ENCODE results near the gene SKA3.
"Not testable (repeated sequence)": the region's sequence is repeated elsewhere in the genome, so short reads cannot be mapped to it uniquely, and the experiment has no call there.

SKA3 gene

DNA sequence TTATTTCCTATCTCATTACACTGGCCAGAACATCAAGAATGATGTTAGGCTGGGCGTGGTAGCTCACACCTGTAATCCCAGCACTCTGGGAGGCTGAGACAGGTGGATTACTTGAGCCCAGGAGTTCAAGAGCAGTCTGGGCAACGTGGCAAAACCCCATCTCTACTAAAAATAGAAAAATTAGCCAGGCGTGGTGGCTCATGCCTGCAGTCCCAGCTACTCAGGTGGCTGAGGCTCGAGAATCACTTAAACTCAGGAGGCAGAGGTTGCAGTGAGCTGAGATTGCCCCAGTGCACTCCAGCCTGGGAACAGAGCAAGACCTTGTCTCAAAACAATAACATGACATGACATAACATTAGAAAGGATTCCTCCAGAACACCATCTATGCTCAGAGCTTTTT lies 10.7 kb downstream of the SKA3 start:
- not testable (repeated sequence) for DNase-seq (ENCODE audit: low read depth)

DNA sequence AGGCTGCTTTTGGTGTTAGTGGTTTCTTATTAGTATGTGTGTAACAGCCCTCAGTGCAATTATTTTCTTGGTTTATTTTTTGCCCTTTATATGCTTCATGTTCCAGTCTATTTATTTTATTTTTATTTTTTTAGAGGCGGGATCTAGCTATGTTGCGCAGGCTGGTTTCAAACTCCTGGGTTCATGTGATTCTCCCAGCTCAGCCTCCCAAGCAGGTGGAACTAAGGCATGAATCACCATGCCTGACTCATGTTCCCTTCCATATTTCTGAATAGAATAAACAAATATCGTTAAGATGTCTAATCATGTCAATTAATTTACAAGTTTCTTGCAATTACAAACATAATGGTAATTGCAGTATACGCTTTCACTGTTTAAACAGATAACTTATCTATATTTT lies 11.7 kb downstream of the SKA3 start:
- no peak for DNase-seq (ENCODE audit: low read depth)

DNA sequence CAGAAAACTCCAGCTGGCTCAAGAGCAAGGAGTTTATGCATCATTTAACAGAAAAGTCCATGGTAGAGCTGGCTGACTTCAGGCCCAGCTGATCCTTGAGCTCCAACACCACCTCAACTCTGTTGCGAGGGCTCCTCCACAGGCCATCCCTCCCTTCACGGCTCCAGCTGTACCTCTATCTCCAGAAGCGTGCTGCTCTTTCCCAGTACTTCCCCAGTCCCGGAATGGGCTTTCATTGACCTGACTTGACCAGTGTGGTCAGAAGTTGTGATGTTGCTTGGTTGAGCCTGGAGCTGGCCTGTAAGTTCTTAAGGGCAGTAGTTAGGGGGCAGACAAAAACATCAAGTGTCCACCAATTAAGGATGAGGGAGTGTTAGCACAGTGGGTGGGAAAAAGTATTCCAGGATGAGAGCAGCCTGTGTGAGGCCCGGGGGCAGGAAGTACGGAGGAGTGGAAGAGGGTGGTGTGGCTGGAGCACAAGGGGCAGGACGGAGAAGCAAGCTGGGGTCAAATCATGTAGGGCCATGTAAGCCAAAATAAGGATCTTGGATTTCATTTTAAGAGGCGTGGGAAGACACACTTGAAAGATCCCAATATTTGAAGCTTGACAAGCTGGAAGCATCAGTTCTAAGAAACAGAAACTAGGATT lies 24.0 kb downstream of the SKA3 start:
- no peak for DNase-seq (ENCODE audit: low read depth)

DNA sequence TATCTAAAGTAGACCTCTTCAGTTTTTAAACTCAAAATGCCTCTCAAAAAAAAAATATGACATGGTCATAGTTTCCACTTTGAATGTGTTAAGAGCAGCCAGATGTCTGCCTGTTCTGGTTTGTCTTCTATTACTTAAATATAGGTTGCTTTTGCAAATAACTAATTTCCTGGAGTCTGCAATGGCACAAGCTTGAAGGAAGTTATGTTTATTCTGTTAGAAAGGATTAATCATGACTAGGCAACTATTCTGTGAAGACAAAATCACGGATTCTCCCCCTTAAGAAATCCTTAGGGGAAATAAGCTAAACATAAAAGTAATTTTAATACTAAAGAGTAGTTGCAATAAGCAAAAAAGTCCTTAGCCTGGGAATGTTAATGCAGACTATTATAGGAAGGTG lies 26.3 kb downstream of the SKA3 start:
- no peak for DNase-seq (ENCODE audit: low read depth)

DNA sequence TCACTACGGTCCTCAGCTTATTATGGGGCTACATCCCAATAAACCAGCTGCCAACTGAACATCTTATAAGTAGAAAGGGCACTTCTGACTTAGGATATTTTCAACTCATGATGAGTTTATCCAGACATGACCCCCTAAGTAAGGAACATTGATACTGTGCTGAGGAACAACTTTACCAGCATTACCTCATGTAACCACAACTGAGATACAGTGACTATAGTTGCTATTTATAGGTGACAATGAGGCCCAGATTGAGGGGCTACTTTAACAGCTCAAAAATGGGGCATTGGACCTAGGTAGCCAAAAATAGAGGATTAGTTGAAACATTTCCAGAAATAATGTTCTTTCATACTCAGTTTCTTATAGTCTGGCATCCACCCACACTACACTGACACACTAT lies 26.8 kb downstream of the SKA3 start:
- DNase-seq (ENCODE audit: low read depth) = no peak

DNA sequence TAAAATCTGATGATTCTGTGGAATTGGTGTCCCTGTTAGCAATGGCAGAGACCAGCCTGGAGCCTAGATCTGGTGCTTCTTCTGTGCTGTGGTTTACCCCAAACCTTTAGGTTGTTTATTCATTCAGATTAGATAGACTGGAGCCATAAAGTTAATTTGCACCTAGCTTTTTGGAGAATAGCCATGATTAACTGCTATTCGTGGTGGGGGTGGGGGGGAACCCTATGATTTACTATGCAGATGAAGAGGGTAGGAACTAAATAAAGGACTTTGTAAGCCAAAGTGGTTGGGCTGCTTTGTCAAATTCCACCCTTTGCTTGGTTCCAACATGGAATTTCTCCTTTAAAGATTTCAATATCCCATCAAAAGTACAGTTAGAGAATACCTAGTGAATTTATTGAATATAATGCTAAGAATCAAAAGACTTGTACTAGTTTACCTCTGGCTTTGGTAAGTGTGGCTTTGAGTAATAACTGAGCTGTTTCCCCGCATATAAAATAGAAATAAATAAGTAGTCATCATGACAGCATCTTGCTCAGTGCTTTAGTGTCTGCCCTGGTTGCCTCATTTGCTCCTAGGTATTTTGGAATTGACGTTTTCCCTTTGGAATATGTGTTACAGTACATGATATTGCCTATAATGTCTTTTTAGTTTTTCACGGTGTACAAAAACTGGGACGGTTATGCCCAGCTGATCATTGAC lies 27.6 kb downstream of the SKA3 start:
- DNase-seq (ENCODE audit: low read depth) = no peak

DNA sequence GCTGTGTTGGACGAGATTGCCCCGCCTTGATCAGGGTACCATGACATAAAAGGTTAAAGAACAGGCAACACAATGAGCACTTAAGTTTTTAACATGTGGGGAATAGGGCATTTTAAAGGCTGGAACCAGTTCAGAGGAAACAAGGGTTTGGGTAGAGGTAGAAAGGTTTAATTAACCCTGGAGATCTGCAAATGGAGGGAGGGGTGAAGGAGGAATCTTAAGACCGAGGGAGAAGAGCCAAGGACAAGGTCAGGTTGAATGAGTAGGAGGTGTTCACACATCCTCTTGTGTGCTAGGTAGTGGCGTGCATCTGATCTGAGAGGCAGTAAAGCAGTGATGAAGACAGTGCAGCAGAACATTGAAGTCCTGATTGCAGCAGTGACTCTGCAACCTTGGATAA lies 28.5 kb downstream of the SKA3 start:
- no peak for DNase-seq (ENCODE audit: low read depth)

DNA sequence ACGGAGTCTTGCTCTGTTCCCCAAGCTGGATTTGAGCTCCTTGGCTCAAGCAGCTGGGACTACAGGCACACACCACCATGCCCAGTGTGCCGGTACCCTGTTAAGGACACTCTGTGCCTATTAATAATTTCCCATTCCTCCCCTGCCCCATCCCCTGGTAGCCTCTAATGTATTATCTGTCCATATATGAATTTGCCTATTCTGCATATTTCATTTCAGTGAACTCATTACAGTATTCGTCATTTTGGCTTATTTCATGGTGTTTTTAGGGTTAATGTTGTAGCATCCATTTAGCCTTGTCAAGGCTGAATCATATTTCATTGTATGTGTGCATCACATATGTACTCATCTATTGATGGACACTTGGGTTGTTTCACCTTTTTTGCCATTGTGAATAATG lies 33.6 kb downstream of the SKA3 start:
- no peak for DNase-seq (ENCODE audit: low read depth)

DNA sequence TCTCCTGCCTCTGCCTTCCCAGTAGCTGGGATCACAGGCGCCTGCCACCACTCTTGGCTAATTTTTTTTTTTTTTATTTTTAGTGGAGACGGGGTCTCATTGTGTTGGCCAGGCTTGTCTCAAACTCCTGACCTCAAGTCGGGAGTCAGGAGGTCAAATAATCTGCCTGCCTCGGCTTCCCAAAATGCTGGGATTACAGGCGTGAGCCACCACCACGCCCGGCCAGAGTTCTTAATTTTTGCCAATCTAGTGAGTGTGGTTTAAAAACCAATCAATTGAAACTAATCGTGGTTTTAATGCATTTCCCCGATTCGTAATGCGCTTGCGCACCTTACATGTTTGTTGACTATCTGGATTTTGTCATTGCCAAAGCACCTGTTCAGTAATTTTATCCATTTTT lies 37.0 kb downstream of the SKA3 start:
- DNase-seq (ENCODE audit: low read depth) = no peak

DNA sequence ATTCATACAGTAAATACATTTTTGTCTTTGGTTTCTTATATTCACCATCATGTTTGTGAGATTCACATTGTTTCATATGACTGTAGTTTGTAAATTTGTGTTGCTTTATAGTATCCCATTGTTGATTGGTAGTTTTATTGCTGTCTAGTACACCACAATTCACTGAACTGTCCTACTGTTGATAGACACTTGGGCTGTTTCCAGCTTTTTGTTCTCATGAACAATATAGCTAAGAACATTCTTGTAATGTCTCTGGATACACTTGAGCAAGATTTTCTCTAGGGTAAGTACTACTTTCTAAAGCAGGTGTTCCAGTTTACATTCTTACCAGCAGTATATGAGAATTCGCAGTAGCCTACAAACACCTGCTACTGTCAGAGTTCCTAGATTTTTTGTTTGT lies 37.8 kb downstream of the SKA3 start:
- no peak for DNase-seq (ENCODE audit: low read depth)

DNA sequence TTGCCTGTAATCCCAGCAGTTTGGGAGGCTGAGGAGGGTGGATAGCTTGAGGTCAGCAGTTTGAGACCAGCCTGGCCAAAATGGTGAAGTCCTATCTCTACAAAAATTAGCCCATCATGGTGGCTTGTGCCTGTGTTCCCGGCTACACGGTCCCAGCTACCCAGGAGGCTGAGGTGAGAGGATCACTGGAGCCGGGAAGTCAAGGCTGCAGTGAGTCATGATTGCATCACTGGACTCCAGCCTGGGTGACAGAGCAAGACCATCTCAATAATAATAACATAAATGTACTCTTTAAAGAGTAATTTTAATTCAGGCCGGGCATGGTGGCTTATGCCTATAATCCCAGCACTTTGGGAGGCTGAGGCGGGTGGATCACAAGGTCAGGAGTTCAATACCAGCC lies 38.7 kb downstream of the SKA3 start:
- DNase-seq (ENCODE audit: low read depth) = no peak

DNA sequence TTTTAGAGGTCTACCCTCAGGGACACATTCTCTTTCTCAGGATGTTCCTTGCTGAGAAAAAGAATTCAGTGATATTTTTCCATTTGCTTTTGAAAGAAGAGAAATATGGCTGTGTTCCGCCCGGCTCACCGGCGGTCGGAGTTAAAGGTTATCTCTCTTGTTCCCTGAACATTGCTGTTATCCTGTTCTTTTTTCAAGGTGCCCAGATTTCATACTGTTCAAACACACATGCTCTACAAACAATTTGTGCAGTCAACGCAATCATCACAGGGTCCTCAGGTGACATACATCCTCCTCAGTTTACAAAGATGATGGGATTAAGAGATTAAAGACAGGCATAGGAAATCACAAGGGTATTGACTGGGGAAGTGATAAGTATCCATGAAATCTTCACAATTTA lies 40.5 kb downstream of the SKA3 start:
- DNase-seq (ENCODE audit: low read depth) = not testable (repeated sequence)

DNA sequence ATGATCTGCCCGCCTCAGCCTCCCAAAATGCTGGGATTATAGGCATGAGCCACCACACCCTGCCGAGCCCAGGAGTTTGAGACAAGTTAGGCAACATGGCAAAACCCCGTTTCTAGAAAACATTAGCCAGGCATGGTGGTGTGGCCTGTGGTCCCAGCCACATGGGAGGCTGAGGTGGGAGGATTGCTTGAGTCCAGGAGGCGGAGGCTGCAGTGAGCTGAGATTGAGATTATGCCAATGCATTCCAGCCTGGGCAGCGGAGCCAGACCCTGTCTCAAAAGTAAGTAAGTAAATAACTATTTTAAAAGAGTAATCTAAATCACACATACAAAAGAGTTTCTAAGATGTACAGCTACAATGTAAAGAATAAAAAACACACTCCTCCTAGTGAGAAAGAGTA lies 41.9 kb downstream of the SKA3 start:
- DNase-seq (ENCODE audit: low read depth) = no peak

DNA sequence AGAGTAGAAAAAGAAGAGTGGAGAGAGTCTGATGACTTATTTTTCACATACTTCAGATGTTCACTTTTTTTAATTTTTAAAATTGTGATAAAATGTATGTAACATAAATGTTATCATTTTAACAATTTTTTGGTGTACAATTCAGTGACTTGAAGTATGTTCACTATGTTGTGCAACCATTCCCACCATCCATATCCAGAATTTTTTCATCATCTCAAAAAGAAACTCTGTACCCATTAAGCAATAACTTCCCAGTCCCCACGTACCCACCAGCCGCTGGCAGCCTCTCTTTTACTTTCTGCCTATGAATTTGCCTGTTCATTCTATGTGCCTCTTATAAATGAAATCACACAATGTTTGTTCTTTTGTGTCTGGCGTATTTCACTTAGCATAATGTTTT lies 43.3 kb downstream of the SKA3 start:
- DNase-seq (ENCODE audit: low read depth) = no peak

DNA sequence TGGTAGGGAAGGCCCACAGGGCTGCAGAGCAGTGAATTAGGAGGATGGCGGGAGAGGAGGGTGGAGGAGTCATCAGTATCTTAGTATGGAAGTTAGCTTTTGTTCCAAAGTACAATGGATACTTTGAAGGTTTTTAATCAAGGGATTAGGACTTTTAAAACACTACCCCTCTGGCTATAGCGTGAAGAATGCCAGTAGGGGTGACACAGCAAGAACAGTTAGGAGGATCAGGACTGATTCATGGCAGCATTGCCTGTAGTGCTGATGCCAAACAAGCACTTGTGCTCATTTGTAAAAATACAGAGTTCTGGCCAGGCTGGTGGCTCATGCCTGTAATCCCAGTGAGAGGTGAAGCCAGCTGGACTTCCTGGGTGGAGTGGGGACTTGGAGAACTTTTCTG lies 46.2 kb downstream of the SKA3 start:
- no peak for DNase-seq (ENCODE audit: low read depth)

DNA sequence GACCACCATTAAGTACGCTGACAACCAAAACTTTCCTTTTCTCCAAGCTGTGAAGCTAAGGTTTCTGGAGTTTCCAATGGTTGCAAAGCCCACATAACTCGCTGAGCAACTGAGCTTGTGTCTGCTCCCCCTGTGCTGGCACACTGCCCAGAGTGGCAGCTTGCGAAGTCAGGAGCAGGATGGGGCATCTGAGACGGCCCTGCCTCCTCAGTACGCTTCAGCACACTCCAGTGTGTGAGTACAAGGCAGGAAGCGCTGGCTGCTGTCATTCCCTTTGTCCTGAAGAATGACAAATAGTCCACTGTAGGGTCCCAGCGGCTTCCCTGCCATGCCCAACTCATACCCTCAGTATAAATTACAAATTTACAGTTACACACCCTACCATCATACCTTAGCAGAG lies 51.5 kb downstream of the SKA3 start:
- no peak for DNase-seq (ENCODE audit: low read depth)

DNA sequence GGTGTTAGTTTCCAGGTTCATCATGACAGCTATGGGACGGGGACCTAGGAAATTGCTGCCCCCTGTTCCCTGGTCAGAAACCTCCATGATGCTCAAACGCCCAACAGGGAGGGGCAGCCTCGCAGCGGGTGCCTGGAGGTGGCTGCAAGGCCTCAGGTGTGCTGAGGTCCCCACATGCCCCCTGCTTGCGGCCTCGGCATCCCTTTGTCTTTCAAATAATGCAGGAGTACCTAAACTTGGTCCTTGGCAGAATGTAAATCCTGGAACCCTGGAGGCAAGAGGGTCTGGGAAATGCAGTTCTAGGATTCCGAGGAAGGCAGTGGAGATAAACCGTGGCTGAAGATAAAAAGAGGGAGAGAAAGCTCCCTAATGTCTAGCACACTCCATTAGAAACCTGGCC lies 52.4 kb downstream of the SKA3 start:
- no peak for DNase-seq (ENCODE audit: low read depth)

DNA sequence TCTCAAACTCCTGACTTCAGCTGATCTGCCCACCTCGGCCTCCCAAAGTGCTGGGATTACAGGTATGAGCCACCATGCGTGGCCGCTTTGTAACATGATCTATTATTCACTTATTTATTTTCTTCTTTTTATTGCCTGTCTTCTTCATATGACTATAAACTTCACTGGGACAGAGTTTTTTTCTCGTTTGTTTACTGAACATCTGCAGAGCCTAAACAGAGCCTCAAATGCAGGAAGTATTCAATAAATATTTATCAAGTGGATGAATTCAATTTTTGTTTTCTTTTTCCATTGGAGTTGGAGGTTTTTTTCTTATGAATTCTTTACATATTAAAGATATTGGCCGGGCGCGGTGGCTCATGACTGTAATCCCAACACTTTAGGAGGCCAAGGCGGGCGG lies 54.7 kb downstream of the SKA3 start:
- no peak for DNase-seq (ENCODE audit: low read depth)

DNA sequence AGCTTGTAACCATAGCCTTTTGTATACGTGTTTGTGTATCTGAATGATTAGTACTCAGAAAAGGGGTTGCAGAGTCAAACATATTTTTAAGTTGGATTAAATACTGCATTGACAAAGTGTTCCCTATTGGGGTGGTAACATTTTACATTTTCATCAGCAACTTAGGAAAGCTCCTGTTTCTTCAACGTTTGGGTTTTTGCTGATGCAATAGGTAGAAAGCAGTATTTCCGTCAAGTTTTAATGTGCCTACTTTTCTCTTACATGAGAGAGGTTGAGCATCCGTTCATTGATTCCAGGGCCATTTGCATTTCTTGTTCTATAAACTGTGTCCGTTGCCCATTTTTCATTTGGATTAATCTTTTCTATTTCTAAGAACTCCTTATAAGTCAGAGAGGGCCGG lies 56.2 kb downstream of the SKA3 start:
- no peak for DNase-seq (ENCODE audit: low read depth)

DNA sequence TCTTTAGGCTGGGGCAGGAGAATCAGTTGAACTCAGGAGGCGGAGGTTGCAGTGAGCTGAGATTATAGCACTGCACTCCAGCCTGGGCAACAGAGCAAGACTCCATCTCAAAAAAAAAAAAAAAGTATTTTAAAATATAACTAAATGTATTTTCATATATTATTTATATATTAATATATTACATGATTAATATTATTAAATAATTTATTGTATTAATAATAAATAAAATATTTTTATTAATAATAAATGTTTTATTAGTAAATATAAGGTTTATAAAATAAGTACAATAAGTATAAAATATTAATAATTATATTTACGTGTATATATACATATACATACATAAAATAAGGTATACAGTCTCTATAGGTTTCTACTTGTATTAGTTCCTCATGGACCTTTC lies 56.8 kb downstream of the SKA3 start:
- DNase-seq (ENCODE audit: low read depth) = no peak

DNA sequence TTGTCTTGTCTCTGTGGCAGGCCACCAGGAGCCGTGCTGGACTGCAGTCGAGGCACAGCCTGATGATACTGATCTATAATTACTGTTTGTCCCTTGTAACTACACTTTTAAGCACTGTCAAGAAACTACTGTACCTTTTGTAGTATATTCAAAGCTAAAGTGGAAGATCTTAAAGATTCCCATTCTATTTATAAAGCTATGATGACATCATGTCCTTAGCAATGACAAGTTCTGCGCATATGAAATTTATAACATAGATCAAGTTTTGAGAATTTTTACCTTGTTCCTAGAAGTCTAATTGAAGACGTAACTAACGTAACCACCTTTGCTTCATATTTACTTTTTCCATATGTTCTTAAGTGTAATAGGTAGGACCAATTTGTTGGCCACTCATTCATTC lies 58.2 kb downstream of the SKA3 start:
- no peak for DNase-seq (ENCODE audit: low read depth)

DNA sequence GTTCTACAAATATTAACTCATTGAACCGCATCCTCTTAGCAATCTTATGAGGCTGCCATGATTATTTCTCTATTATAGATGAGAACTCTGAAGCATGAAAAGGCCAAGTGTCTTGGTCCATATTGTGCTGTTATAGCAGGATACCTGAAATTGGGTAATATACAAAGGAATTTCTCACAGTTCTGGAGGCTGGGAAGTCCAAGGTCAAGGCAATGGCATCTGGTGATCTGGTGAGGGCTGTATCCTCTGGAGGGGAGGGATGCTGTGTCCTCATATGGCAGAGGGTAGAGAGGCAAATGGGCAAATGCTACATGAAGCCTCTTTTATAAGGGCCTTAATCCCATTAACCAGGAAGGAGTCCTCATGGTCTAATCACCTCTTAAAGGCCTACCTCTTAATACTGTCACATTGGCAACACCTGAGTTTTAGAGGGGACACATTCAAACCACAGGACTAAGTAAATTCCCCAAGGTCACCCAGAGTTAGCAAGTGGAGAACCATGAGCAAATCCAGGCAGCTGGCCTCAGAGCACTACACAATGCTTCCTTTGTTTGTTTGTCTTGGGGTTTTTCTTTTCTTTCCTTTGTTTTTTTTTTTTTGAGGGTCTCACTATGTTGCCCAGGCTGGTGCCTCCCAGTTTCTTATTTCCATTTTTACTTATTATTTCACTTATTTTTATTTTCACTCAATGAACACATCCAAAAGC lies 59.1 kb downstream of the SKA3 start:
- DNase-seq (ENCODE audit: low read depth) = no peak

DNA sequence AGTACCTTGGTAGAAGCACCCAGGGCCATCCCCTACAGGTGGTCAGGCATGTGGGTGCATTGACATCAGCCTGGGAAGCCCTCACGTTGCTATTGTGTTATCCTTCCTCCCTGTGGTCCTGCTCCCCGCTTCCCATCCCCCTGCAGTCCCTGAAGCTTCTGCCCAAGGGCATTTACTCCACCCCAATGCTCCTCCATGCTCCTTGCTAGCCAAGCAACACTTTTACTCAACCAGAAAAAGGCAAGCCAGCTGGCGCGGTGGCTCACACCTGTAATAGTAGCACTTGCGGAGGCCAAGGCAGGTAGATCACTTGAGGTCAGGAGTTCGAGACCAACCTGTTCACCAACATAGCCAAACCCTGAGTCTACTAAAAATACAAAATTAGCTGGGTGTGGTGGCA lies 60.2 kb downstream of the SKA3 start:
- no peak for DNase-seq (ENCODE audit: low read depth)

DNA sequence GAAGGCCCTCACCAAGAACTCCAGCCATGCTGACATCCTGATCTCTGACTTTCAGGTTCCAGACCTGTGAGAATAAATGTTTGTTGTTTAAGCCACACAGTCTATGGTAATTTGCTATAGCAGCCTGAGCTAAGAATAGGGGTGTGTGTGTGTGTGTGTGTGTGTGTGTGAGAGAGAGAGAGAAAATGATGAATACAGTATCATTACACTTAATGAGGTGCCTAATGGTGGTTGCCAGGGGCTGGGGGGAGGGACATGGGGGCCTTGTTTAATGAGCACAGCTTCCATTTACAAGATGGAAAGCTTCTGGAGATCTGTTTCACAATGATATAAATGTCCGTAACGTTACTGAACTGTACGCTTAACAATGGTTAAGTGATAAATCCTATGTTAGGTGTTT lies 61.1 kb downstream of the SKA3 start:
- DNase-seq (ENCODE audit: low read depth) = no peak

Data from stimulated activated CD8-positive, alpha-beta memory T cell treated with anti-CD3 and anti-CD28 coated beads, Interleukin-12 subunit alpha, Interleukin-12 subunit beta, amount 100 ng/mL, for 4 hours (primary cell).